Tibial artery (tissue), 4 donors: Measurements from ENCODE around the gene PRKAG2.
A peak's percentile ranks its signal among the peaks of the same experiment; 100 is the strongest.
"Not testable (repeated sequence)": the region's sequence is repeated elsewhere in the genome, so short reads cannot be mapped to it uniquely, and the experiment has no call there.

Source experiments
- DNase-seq, 2 donors: peaks; one replicate each; pipeline ENCODE4 v3.0.0-alpha.2; 2019
- H3K27ac ChIP-seq, 2 donors: fragments of 200-600 bp; sonication (generic) in 1 of 2; 1 replicate in 1 of 2; 2 replicates in 1 of 2; pipeline ENCODE4 v1.5.1; 2018 to 2019; ENCODE audit warnings: mild to moderate bottlenecking in 1 of 2
- H3K27me3 ChIP-seq, 2 donors: fragments of 200-600 bp; sonication (generic) in 1 of 2; one replicate each; pipeline versions ENCODE4 v1.5.1 to v1.6.0; 2016 to 2019
- H3K36me3 ChIP-seq, 3 donors: fragments of 200-600 bp; sonication (generic) in 2 of 3; one replicate each; pipeline ENCODE4 v1.5.1; 2016 to 2019; ENCODE audit warnings: mild to moderate bottlenecking in 2 of 3
- H3K4me1 ChIP-seq, 4 donors: fragments of 200-600 bp; sonication (generic) in 2 of 4; 1 replicate in 3 of 4; 2 replicates in 1 of 4; pipeline ENCODE4 v1.5.1; 2016 to 2019
- H3K4me3 ChIP-seq, 2 donors: fragments of 200-600 bp; sonication (generic) in 1 of 2; 1 replicate in 1 of 2; 2 replicates in 1 of 2; pipeline ENCODE4 v1.5.1; 2018 to 2019; ENCODE audit warnings: mild to moderate bottlenecking in 2 of 2
- H3K9me3 ChIP-seq, 3 donors: fragments of 200-600 bp; sonication (generic) in 1 of 3; one replicate each; pipeline ENCODE4 v1.5.1; 2016 to 2019
- intact Hi-C: fragments of 100-400 bp; cut with DNase I; formaldehyde crosslinking; loops from one replicate; pipeline ENCODE4 v1.15.0; 2023; ENCODE audit warnings: low total_unique reads
- TF ChIP-seq, protein P1 (sequence below), 2 experiments: fragments of 200-600 bp in 1 of 2; fragments of 450-650 bp in 1 of 2; IDR thresholded peaks; one replicate each; pipeline ENCODE4 v1.5.1; 2017 to 2019; ENCODE audit warnings: antibody characterized with exemption in 2 of 2, mild to moderate bottlenecking in 1 of 2, moderate library complexity in 1 of 2

Gene PRKAG2

DNA sequence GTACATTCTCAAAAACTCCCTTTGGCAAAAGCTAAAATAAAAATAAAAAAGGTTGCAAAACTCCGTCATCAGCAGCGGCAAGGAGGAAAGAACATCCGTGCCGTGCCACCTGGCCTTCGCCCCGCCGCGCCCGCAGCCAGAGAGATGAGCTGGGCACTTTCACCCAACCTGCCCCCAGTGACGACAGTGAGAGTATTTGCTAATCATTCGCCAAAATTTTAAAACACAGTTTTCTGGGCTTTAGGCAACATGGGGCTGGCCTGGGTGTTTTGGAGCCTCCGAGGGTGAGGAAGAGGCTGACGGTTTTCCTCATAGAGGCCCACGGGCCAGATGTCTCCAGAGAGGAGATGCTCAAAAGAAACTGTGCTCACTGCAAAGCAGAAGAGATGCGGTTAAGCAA is 128.2 kb downstream of the PRKAG2 start:
- H3K27ac ChIP-seq, result no peak overlapping the region
- intact Hi-C loops, result no loop called here
- H3K4me1 ChIP-seq, result peaks cover 0 to 33% (median 28%) of the 10 kb centered on the region in 4 donors
- H3K27me3 ChIP-seq, result no peaks in the 10 kb centered on the region
- H3K9me3 ChIP-seq, result no peaks in the 10 kb centered on the region
- H3K4me3 ChIP-seq, result no peak overlapping the region
- H3K36me3 ChIP-seq, result no peaks in the 10 kb centered on the region
- TF ChIP-seq, protein P1, sequence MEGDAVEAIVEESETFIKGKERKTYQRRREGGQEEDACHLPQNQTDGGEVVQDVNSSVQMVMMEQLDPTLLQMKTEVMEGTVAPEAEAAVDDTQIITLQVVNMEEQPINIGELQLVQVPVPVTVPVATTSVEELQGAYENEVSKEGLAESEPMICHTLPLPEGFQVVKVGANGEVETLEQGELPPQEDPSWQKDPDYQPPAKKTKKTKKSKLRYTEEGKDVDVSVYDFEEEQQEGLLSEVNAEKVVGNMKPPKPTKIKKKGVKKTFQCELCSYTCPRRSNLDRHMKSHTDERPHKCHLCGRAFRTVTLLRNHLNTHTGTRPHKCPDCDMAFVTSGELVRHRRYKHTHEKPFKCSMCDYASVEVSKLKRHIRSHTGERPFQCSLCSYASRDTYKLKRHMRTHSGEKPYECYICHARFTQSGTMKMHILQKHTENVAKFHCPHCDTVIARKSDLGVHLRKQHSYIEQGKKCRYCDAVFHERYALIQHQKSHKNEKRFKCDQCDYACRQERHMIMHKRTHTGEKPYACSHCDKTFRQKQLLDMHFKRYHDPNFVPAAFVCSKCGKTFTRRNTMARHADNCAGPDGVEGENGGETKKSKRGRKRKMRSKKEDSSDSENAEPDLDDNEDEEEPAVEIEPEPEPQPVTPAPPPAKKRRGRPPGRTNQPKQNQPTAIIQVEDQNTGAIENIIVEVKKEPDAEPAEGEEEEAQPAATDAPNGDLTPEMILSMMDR (IDR thresholded peaks at IDR 0.05), result no peak
- no peak for DNase-seq

DNA sequence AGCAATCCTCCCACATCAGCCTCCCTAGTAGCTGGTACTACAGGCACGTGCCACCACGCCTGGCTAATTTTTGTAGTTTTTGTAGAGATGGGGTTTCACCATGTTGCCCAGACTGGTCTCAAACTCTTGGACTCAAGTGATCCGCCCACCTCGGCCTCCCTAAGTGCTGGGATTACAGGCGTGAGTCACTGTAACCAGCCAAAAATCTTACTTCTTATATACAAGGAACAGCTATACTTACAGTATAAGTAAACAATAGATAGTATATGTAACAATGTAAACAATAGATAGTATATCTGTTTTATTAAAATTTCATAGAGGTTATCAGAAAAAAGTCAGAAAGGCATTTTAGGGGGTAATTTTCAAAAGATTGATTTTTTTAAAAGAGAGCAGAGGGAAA is 128.9 kb downstream of the PRKAG2 start:
- H3K27ac ChIP-seq, H3K4me3 ChIP-seq, DNase-seq, H3K36me3 ChIP-seq, H3K27me3 ChIP-seq, H3K9me3 ChIP-seq, intact Hi-C loops: not testable (repeated sequence)
- H3K4me1 ChIP-seq, result peaks cover 0 to 39% (median 34%) of the 10 kb centered on the region in 4 donors

DNA sequence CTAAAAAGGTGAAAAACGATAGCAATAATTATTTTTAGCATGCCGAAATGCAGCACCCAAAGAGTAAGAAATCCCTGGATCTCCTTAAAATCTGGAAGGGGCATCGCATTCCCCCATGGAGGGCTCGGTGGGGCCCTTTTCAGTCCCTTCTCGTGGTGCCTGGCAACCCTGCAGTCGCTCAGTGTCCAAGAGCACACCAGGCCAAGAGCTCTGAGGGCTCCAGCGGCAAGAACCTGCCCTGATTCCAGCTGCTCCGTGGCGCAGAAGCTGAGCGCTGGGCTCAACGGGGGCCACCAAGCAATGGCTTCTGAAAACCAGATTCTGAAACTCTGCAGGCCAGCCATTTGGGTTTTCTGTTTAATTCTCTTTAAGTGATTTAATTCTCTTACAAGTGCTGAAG is 131.2 kb downstream of the PRKAG2 start:
- TF ChIP-seq, protein P1 (IDR thresholded peaks at IDR 0.05), result peak in 1 of 2 experiments; percentile 2
- DNase-seq, result no peak
- Histone ChIP-seq H3K9me3 (no peaks in the 10 kb centered on the region), H3K4me1 (peaks cover 0 to 43% (median 36%) of the 10 kb centered on the region in 4 donors), H3K4me3 (no peak overlapping the region), H3K27ac (peak overlapping the region; percentile 36 to 61), H3K36me3 (no peaks in the 10 kb centered on the region), H3K27me3 (no peaks in the 10 kb centered on the region)
- intact Hi-C loops, result no loop called here

DNA sequence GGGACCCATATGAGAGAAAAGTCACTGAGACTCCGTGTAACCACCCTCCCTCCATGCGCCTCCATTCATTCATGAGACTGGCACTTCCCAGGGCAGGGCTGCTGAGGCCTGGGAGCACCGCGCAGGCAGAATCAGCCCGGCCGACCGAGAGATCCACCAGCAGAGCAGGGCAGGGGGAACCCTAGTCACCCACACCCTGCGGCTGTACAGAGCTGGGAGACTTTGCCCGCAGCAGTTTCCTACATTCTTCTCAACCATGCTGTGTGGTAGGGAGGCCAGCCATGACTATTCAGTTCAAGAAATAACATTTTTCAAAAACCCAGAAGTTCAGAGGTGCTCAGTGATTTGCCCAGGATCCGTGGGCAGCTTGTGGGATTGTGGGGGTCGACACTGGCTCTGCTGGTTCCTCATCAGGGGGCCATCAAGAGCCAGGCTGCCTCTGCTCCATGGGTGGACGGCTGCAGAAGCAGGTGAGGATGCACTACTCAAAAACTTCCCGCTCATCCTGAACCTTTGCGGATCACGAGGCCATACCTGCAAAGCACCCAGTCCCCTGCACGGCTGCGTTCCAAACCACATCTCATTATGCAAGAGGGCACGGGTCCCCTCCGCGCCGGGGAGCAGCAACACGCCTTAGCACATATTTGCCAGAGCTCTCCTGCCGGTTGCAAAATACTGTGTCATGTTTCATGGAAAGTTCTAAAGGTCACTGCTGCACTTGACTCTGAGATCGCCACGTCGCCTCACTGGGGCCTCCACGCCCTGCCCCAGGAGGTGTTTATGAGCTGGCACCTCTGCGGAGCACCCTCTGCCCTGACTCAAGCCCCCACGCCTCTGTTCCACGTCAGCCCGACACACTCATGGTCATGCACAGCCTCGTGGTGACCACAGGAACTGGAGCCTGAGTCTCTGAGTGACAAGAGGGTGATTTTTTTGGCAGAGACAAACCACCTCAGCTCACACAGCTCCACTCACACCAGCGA is 132.0 kb downstream of the PRKAG2 start:
- intact Hi-C loops, result no loop called here
- H3K9me3 ChIP-seq, result no peaks in the 10 kb centered on the region
- TF ChIP-seq, protein P1 (IDR thresholded peaks at IDR 0.05), result peak; percentile 48 to 49
- no peaks in the 10 kb centered on the region for H3K36me3 ChIP-seq
- H3K4me1 ChIP-seq, result peaks cover 0 to 43% (median 36%) of the 10 kb centered on the region in 4 donors
- peak overlapping the region; percentile 36 to 61 for H3K27ac ChIP-seq
- H3K27me3 ChIP-seq, result no peaks in the 10 kb centered on the region
- DNase-seq, result peak; percentile 85 to 96
- H3K4me3 ChIP-seq, result no peak overlapping the region

DNA sequence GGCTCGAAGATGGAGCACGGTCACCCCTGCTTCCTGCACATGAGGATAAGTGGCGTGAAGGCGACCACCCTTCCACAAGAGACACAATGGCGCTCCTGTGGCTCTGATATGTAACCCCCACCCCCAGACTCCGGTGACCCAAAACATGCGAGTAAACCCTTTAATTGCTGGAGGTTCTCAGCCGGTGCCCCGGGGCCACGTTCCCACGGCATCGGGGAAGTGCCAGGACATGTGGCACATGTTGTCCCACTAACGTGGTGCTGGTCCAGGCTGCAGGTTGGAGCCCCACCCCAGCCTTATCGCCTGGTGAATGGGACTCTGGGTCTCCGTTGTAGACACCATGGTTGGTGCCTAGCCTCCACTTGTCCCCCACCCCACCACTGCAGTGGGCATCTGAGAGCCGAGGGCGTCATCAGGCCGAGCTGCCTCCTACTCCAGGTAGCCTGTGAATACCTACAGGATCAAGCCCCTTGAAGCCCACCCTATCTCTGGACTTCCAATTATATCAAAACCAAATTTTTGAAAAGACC is 132.8 kb downstream of the PRKAG2 start:
- intact Hi-C loops, result no loop called here
- TF ChIP-seq, protein P1 (IDR thresholded peaks at IDR 0.05), result no peak
- Histone ChIP-seq H3K27me3 (no peaks in the 10 kb centered on the region), H3K4me3 (no peak overlapping the region), H3K9me3 (no peaks in the 10 kb centered on the region), H3K4me1 (peaks cover 0 to 43% (median 36%) of the 10 kb centered on the region in 4 donors), H3K27ac (peak overlapping the region; percentile 36 to 61), H3K36me3 (no peaks in the 10 kb centered on the region)
- no peak for DNase-seq

DNA sequence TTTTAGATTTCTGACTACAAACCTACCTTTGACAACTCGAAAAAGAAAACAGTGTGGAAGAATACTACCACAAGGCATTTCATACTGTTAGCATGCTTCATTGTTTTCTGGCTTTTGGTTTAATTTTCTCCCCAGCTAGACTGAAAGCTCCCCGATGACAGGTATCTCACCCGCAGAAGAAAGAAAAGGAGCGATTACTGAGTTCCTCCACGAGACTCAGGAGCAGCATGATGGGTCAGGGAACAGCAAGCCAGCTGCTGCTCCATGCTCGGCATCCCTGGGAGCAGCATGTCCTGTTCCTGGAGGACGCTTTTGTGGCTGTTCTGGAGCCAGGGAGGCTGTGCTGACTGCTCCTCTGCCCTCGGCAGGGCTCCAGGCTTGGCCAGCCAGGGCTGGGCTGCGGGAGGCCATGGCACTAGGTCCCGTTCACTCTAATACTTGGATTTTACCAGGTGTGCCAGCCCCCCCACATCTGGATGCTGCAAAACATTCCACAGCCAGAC is 133.4 kb downstream of the PRKAG2 start:
- Histone ChIP-seq H3K9me3 (no peaks in the 10 kb centered on the region), H3K4me1 (peaks cover 0 to 43% (median 36%) of the 10 kb centered on the region in 4 donors), H3K27me3 (no peaks in the 10 kb centered on the region), H3K4me3 (no peak overlapping the region), H3K36me3 (no peaks in the 10 kb centered on the region), H3K27ac (peak overlapping the region; percentile 36 to 61)
- TF ChIP-seq, protein P1 (IDR thresholded peaks at IDR 0.05), result no peak
- peak; percentile 42 to 84 for DNase-seq
- intact Hi-C loops, result no loop called here
